ENCODE measurements around the gene TMEM62. TPM values are rescaled to one million over a fixed set of nuclear protein-coding genes. Genes with fewer than 3 reads are reported as not detected.
A peak's percentile ranks its signal among the peaks of the same experiment; 100 is the strongest.

Gene TMEM62
- total and polyA plus RNA-seq, 9 of the 15 experiments (the other 6 are each of a cell fraction or from before 2014, with no cell fraction given), result 4.4 to 16.6 (median 11.1) TPM

GRCh38 chr15:43184407-43185124, 51.2 kb downstream of the TMEM62 start (continued):
- TF ChIP-seq FOXP1 (CRISPR knock-in tag; IDR thresholded peaks at IDR 0.05), result peak; percentile 22

GRCh38 chr15:43185157-43186002, 52.0 kb downstream of the TMEM62 start, which contains the start of gene CCNDBP1:
CCNDBP1 (plus strand) TSS chr15:43185403; CDS start chr15:43185499, 96 bp downstream.
- peaks cover 3% of the 10 kb centered on the region for H3K9me1 ChIP-seq (ENCODE audit: control insufficient read depth, insufficient read depth, low read length)
- peak within 1 kb of the TSS; percentile 93 for H2AFZ ChIP-seq (ENCODE audit: low read depth, low read length)
- under 1% methylated on average over 41 of the region's 69 CpGs for WGBS (ENCODE audit: insufficient coverage, low coverage, missing lambda C conversion rate)
- H3K36me3 ChIP-seq (ENCODE audit: control insufficient read depth, insufficient read depth, low read length), result peaks cover 41% of the 10 kb centered on the region; the same call in 2 of the 3 replicates
- ChIA-PET CTCF (ENCODE audit: low intra/inter-chr PET ratio) (interaction anchor here (1.2 kb wide), 1 partner anchor 259 kb away, joined by 3 read pairs; no protein-coding TSS in a partner anchor), POLR2A (interaction anchor here (1.3 to 2.3 kb wide), 4 partner anchors 10 to 18 kb away, joined by 4 to 7 read pairs (median 6); no protein-coding TSS in a partner anchor)
- FAIRE-seq (peak; percentile 88), ATAC-seq (peak; percentile 97), DNase-seq (ENCODE audit: extremely low read depth in 1 of 4, low spot score in 3 of 4) (peak; percentile 99)
- BruUV-seq (replicated peaks), result no TSS peak
- in situ Hi-C loops (cut with MboI) (no loop called here), intact Hi-C loops (cut with micrococcal nuclease) (loop anchor here (2.0 to 10.0 kb wide), 3 partner anchors 81 to 483 kb away; partner anchors contain the start of gene UBR1)
- peak within 1 kb of the TSS; percentile 75 to 96 for H3K9ac ChIP-seq (ENCODE audit: insufficient read depth in 1 of 2, low read depth in 2 of 2, low read length in 2 of 2)
- H3K4me2 ChIP-seq (ENCODE audit: insufficient read depth, low read length), result peak within 1 kb of the TSS; percentile 95
- no peaks in the 10 kb centered on the region for H3K27me3 ChIP-seq (ENCODE audit: control insufficient read depth in 2 of 2, insufficient read depth in 2 of 2, low read length in 2 of 2)
- no peaks in the 10 kb centered on the region for H4K20me1 ChIP-seq (replicated peaks; ENCODE audit: control insufficient read depth, insufficient read depth, low read length)
- H3K4me1 ChIP-seq (replicated peaks in 1 of 2; ENCODE audit: control insufficient read depth in 2 of 2, insufficient read depth in 2 of 2, low read length in 2 of 2), result peaks cover 12 to 15% of the 10 kb centered on the region in 2 experiments
- peaks cover 18% of the 10 kb centered on the region for H3K79me2 ChIP-seq (ENCODE audit: control insufficient read depth, insufficient read depth, low read length)
- no peaks in the 10 kb centered on the region for H3K9me3 ChIP-seq (replicated peaks; ENCODE audit: control insufficient read depth, insufficient read depth, low read depth, low read length)
- peak within 1 kb of the TSS; percentile 83 for H3K27ac ChIP-seq (ENCODE audit: extremely low read depth, low read depth, low read length)
- peak within 1 kb of the TSS; percentile 70 for H3K4me3 ChIP-seq
- TF ChIP-seq HEY1 (CRISPR knock-in tag; IDR thresholded peaks at IDR 0.05; ENCODE audit: borderline replicate concordance) (no peak), ZNF232 (CRISPR knock-in tag; IDR thresholded peaks at IDR 0.05) (no peak), RBM34 (IDR thresholded peaks at IDR 0.05; ENCODE audit: borderline replicate concordance, insufficient read depth, low read length) (no peak), ATF4 (CRISPR knock-in tag; IDR thresholded peaks at IDR 0.05) (no peak), NR1H2 (CRISPR knock-in tag; IDR thresholded peaks at IDR 0.05) (no peak), ZNF518B (CRISPR knock-in tag; IDR thresholded peaks at IDR 0.05) (no peak), GABPB2 (CRISPR knock-in tag; conservative IDR thresholded peaks at IDR 0.05) (no peak), MYBL2 (IDR thresholded peaks at IDR 0.05; ENCODE audit: low read depth) (no peak), MYBL2 (CRISPR knock-in tag; IDR thresholded peaks at IDR 0.05; ENCODE audit: borderline replicate concordance) (no peak), ZNF263 (CRISPR knock-in tag; IDR thresholded peaks at IDR 0.05; ENCODE audit: borderline replicate concordance) (no peak; the same call in 1 of the 2 replicates), KAT8 (IDR thresholded peaks at IDR 0.05; ENCODE audit: low read depth) (no peak), HDAC2 (IDR thresholded peaks at IDR 0.05) (peak; percentile 38; the same call in 1 of the 2 replicates), TAF7 (tag; IDR thresholded peaks at IDR 0.05) (peak; percentile 61), ZNF589 (CRISPR knock-in tag; IDR thresholded peaks at IDR 0.05; ENCODE audit: low read depth) (no peak)

All from K562 (cell line).